ENCODE results near the gene NKD2. TPM values are rescaled to one million over a fixed set of nuclear protein-coding genes. Genes with fewer than 3 reads are reported as not detected.
A peak's percentile ranks its signal among the peaks of the same experiment; 100 is the strongest.

NKD2 gene
- polyA plus RNA-seq, 1 of the 3 experiments (the other 2 are of a cell fraction), result not detected

GRCh38 chr5:1056611-1057484 is 48.2 kb downstream of the NKD2 start (continued):
- no peak for TF ChIP-seq FOXM1 (IDR thresholded peaks at IDR 0.05; ENCODE audit: low read depth)

GRCh38 chr5:1057485-1058082 is 49.0 kb downstream of the NKD2 start:
- H3K36me3 ChIP-seq (replicated peaks in 1 of 2; ENCODE audit: control insufficient read depth in 1 of 2, insufficient read depth in 2 of 2, low read length in 1 of 2), result no peaks in the 10 kb centered on the region
- no peak overlapping the region for H3K4me2 ChIP-seq
- no peaks in the 10 kb centered on the region for H3K27me3 ChIP-seq (ENCODE audit: insufficient read depth)
- CTCF ChIA-PET, result interaction anchor here (1.1 to 1.4 kb wide), 2 partner anchors 110 to 112 kb away, joined by 3 to 4 read pairs; no protein-coding TSS in a partner anchor
- no peaks in the 10 kb centered on the region for H4K20me1 ChIP-seq (ENCODE audit: insufficient read depth)
- no peaks in the 10 kb centered on the region for H3F3A ChIP-seq (replicated peaks; ENCODE audit: insufficient read depth)
- H3K9me3 ChIP-seq, result no peaks in the 10 kb centered on the region
- H2AFZ ChIP-seq (ENCODE audit: low read depth), result no peak overlapping the region
- no peak overlapping the region for H3K9ac ChIP-seq
- no peak for TF ChIP-seq ZBTB33 (IDR thresholded peaks at IDR 0.05; ENCODE audit: borderline replicate concordance, low read depth)
- no peak for TF ChIP-seq FOXJ3 (CRISPR knock-in tag; IDR thresholded peaks at IDR 0.05)
- TF ChIP-seq NRF1 (IDR thresholded peaks at IDR 0.05; ENCODE audit: low read depth, low read length), result no peak
- TF ChIP-seq TCF12 (IDR thresholded peaks at IDR 0.05), result no peak
- no peak for TF ChIP-seq SMC3 (IDR thresholded peaks at IDR 0.05; ENCODE audit: low read depth, low read length)
- no peak for TF ChIP-seq EZH2phosphoT487 (IDR thresholded peaks at IDR 0.05; ENCODE audit: borderline replicate concordance, low read depth)
- no peak for TF ChIP-seq SIN3A (IDR thresholded peaks at IDR 0.05; ENCODE audit: borderline replicate concordance, low read depth, low read length)
- TF ChIP-seq TAF1 (IDR thresholded peaks at IDR 0.05; ENCODE audit: borderline replicate concordance, low read depth, low read length), result no peak
- no peak for TF ChIP-seq GATA2 (CRISPR knock-in tag; IDR thresholded peaks at IDR 0.05)
- no peak for TF ChIP-seq CHD2 (IDR thresholded peaks at IDR 0.05; ENCODE audit: low read length, partially characterized antibody)
- TF ChIP-seq MEF2A (IDR thresholded peaks at IDR 0.05; ENCODE audit: borderline replicate concordance, low read depth), result no peak
- TF ChIP-seq USF2 (IDR thresholded peaks at IDR 0.05; ENCODE audit: borderline replicate concordance, low read depth, low read length), result no peak
- TF ChIP-seq NFIC (IDR thresholded peaks at IDR 0.05; ENCODE audit: borderline replicate concordance), result no peak
- TF ChIP-seq RCOR1 (IDR thresholded peaks at IDR 0.05; ENCODE audit: low read length), result no peak
- TF ChIP-seq MXI1 (IDR thresholded peaks at IDR 0.05; ENCODE audit: low read depth, low read length), result no peak
- TF ChIP-seq TEAD4 (IDR thresholded peaks at IDR 0.05; ENCODE audit: borderline replicate concordance, insufficient read depth), result no peak
- TF ChIP-seq GABPA (IDR thresholded peaks at IDR 0.05; ENCODE audit: low read depth), result no peak
- no peak for TF ChIP-seq REST (IDR thresholded peaks at IDR 0.05; ENCODE audit: low read depth, low read length)
- peak; percentile 29 for DNase-seq
- H3K79me2 ChIP-seq (ENCODE audit: insufficient read depth), result no peaks in the 10 kb centered on the region
- no peak overlapping the region for H3K27ac ChIP-seq (ENCODE audit: low read depth in 2 of 2, low read length in 1 of 2)
- H3K4me3 ChIP-seq (ENCODE audit: low read depth in 2 of 2, low read length in 1 of 2), result no peak overlapping the region
- H3K4me1 ChIP-seq (ENCODE audit: control insufficient read depth in 1 of 2, insufficient read depth in 2 of 2, low read depth in 1 of 2, low read length in 1 of 2), result no peaks in the 10 kb centered on the region
- 70% methylated on average over 10 of the region's 36 CpGs for WGBS (ENCODE audit: low lambda C conversion rate)
- POLR2A ChIA-PET, result no interaction called here
- H3K9me2 ChIP-seq, result no peaks in the 10 kb centered on the region
